Endodermal cell (in vitro differentiated cells): ENCODE results near the gene TNRC18. TPM values are rescaled to one million over a fixed set of nuclear protein-coding genes. Genes with fewer than 3 reads are reported as not detected.
A peak's percentile ranks its signal among the peaks of the same experiment; 100 is the strongest.

ENCODE experiments used
- DNase-seq: peaks from one replicate; pipeline ENCODE4 v3.0.0-alpha.2; 2017
- H3K27ac ChIP-seq: 2 replicates; pipeline ENCODE4 v1.5.1; 2013; ENCODE audit warnings: mild to moderate bottlenecking, low read depth, low read length, moderate library complexity
- H3K27me3 ChIP-seq: 2 replicates; pipeline ENCODE4 v1.6.1; 2013; ENCODE audit warnings: mild to moderate bottlenecking, low read length, moderate library complexity; ENCODE audit not compliant: insufficient read depth, control insufficient read depth, poor library complexity, severe bottlenecking
- H3K36me3 ChIP-seq: 2 replicates; pipeline ENCODE4 v1.7.0; 2013; ENCODE audit warnings: mild to moderate bottlenecking, low read length, moderate library complexity; ENCODE audit not compliant: control insufficient read depth, insufficient read depth
- H3K4me1 ChIP-seq: one replicate; pipeline ENCODE4 v1.7.0; 2013; ENCODE audit warnings: low read length; ENCODE audit not compliant: control insufficient read depth, insufficient read depth
- H3K4me3 ChIP-seq: 2 replicates; pipeline ENCODE4 v1.5.1; 2013; ENCODE audit warnings: mild to moderate bottlenecking, low read length, moderate library complexity
- H3K9ac ChIP-seq: 2 replicates; pipeline ENCODE4 v1.6.1; 2013; ENCODE audit warnings: mild to moderate bottlenecking, low read length, moderate library complexity; ENCODE audit not compliant: poor library complexity, severe bottlenecking; ENCODE audit errors: extremely low read depth
- H3K9me3 ChIP-seq: 2 replicates; pipeline ENCODE4 v1.6.1; 2013; ENCODE audit warnings: mild to moderate bottlenecking, low read length, moderate library complexity; ENCODE audit not compliant: control insufficient read depth
- H3K27ac Mint-ChIP-seq: 2 replicates; pipeline ENCODE4 v1.8.0; 2020; ENCODE audit warnings: mixed read lengths
- H3K27me3 Mint-ChIP-seq: 2 replicates; pipeline ENCODE4 v1.8.0; 2021; ENCODE audit warnings: mild to moderate bottlenecking, mixed read lengths; ENCODE audit not compliant: insufficient read depth
- H3K36me3 Mint-ChIP-seq: 2 replicates; pipeline ENCODE4 v1.8.0; 2020; ENCODE audit warnings: low read depth, mixed read lengths
- H3K4me1 Mint-ChIP-seq: 2 replicates; pipeline ENCODE4 v1.8.0; 2020; ENCODE audit warnings: mixed read lengths
- H3K4me3 Mint-ChIP-seq: 2 replicates; pipeline ENCODE4 v1.8.0; 2020; ENCODE audit warnings: mild to moderate bottlenecking, moderate library complexity, mixed read lengths
- H3K9me3 Mint-ChIP-seq: 2 replicates; pipeline ENCODE4 v1.8.0; 2020; ENCODE audit warnings: mild to moderate bottlenecking, mixed read lengths
- CTCF ChIP-seq: fragments of 200-600 bp; sonication (generic); conservative IDR thresholded peaks from 2 replicates; pipeline ENCODE4 v1.5.0; 2021; ENCODE audit warnings: antibody characterized with exemption, mild to moderate bottlenecking
- WGBS, 2 experiments: methylation state at CpG; one replicate each; pipeline versions ENCODE4 v1.1.5 to v1.1.7; 2013; ENCODE audit warnings: missing lambda C conversion rate in 2 of 2, mixed read lengths in 1 of 2; ENCODE audit not compliant: insufficient coverage in 1 of 2, insufficient read length in 1 of 2; 5-methylcytosine and 5-hydroxymethylcytosine counted together
- total RNA-seq, 2 donors: library from RNA; stranded (reverse); fragmentation: NEBNext Ultra II Directional in 1 of 2; extraction: Animal tissue kit (Norgen Biotek cat#: 25700) in 1 of 2; gene quantifications; 2 replicates in 1 of 2; 3 replicates in 1 of 2; pipeline ENCODE4 v1.2.1, GENCODE V29; 2021

Gene TNRC18
- total RNA-seq, 2 donors from 2014 or later = 103 to 136 TPM

DNA sequence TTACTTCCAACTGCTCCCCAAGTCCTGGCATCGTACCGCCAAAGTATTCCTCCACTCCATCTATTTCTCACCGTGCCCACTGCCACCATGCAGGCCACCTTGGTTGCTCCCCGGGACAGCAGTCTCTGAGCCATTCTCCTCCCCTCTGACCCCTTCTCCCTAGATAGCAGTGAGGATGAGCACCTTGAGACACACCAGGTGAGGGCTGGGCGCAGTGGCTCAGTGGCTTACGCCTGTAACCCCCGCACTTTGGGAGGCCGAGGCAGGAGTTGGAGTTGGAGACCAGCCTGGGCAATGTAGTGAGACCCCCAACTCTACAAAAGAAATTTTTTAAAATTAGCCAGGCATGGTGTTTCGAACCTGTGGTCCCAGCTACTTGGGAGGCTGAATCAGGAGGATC lies 136.7 kb downstream of the TNRC18 start:
- no peak for TF ChIP-seq CTCF
- H3K4me3 ChIP-seq = no peak overlapping the region
- Mint-ChIP-seq H3K9me3 (no peaks in the 10 kb centered on the region), H3K36me3 (peaks cover 12% of the 10 kb centered on the region), H3K27me3 (peaks cover 7% of the 10 kb centered on the region), H3K27ac (no peak overlapping the region), H3K4me1 (no peaks in the 10 kb centered on the region), H3K4me3 (no peak overlapping the region)
- no peak overlapping the region for H3K9ac ChIP-seq
- no peaks in the 10 kb centered on the region for H3K27me3 ChIP-seq
- H3K27ac ChIP-seq = no peak overlapping the region
- H3K36me3 ChIP-seq = no peaks in the 10 kb centered on the region
- H3K4me1 ChIP-seq = no peaks in the 10 kb centered on the region
- DNase-seq = no peak
- H3K9me3 ChIP-seq = no peaks in the 10 kb centered on the region
- 82 to 86% methylated on average over 7 to 9 of the region's 9 CpGs for WGBS, 2 experiments

GRCh38 chr7:5284304-5285281 lies 139.0 kb downstream of the TNRC18 start:
- peak; percentile 81 for TF ChIP-seq CTCF
- no peak overlapping the region for H3K9ac ChIP-seq
- no peaks in the 10 kb centered on the region for H3K36me3 ChIP-seq
- H3K4me3 ChIP-seq = no peak overlapping the region
- H3K4me1 ChIP-seq = no peaks in the 10 kb centered on the region
- peak; percentile 95 for DNase-seq
- no peaks in the 10 kb centered on the region for H3K27me3 ChIP-seq
- Mint-ChIP-seq H3K9me3 (no peaks in the 10 kb centered on the region), H3K36me3 (peaks cover 3% of the 10 kb centered on the region), H3K27me3 (peaks cover 22% of the 10 kb centered on the region), H3K4me1 (no peaks in the 10 kb centered on the region), H3K4me3 (peak overlapping the region; percentile 46), H3K27ac (no peak overlapping the region)
- H3K27ac ChIP-seq = no peak overlapping the region
- WGBS, 2 experiments = 53 to 58% methylated on average over 8 to 24 of the region's 24 CpGs
- H3K9me3 ChIP-seq = no peaks in the 10 kb centered on the region

DNA sequence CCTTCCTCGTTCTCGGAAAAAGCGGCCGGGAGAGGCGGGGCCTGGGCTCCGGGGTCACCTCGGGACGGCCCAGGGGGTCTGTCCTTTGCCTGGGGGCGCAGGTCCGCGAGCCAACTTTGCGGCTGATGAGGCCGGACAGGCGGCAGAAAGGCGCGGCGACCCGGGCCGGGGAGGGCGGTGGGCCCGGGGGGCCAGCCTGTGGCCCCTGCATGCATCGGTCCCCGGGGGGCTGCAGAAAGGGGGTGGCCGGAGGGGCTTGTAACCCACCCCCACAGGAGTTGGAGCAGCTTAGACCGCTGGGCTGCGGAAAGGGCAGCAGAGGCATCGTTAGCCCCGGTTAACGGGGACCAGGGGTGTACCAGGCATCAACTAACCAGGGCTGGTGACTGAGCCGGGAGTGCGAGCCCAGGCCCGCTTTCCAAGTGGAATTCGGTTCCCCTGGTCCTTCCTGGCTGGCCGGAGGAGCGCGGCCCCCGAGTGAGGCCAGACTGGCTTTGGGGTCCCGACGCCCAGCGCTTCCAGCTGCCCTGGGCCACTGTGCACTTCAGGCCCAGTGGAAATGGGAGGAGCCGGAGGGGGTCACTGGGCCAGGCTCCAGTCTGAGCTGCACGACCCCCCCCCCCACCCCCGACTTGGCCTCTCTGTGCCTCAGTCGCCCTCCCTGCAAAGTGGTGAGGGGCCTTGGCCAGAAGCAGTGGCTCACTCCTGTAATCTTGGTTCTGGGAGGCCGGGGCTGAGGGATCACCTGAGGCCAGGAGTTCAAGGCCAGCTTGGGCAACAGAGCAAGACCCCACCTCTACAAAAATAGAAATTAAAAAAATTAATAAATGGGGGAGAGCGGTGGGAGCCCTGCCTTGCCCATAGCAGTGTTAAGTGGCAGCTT lies 140.0 kb downstream of the TNRC18 start:
- no peaks in the 10 kb centered on the region for H3K9me3 Mint-ChIP-seq
- H3K27ac Mint-ChIP-seq = no peak overlapping the region
- no peak for DNase-seq
- H3K4me3 Mint-ChIP-seq = peak overlapping the region; percentile 46
- no peak for TF ChIP-seq CTCF
- H3K27ac ChIP-seq = no peak overlapping the region
- H3K4me1 ChIP-seq = no peaks in the 10 kb centered on the region
- H3K9me3 ChIP-seq = no peaks in the 10 kb centered on the region
- peak overlapping the region; percentile 11 for H3K9ac ChIP-seq
- no peaks in the 10 kb centered on the region for H3K36me3 Mint-ChIP-seq
- peak overlapping the region; percentile 69 for H3K4me3 ChIP-seq
- H3K27me3 Mint-ChIP-seq = peaks cover 23% of the 10 kb centered on the region
- WGBS, 2 experiments = 13 to 18% methylated on average over 19 to 44 of the region's 46 CpGs
- H3K36me3 ChIP-seq = no peaks in the 10 kb centered on the region
- H3K4me1 Mint-ChIP-seq = no peaks in the 10 kb centered on the region
- H3K27me3 ChIP-seq = no peaks in the 10 kb centered on the region
